Activated CD8-positive, alpha-beta T cell treated with anti-CD3 and anti-CD28 coated beads for 36 hours (primary cell): ENCODE measurements around the gene BABAM1. TPM values are rescaled to one million over a fixed set of nuclear protein-coding genes. Genes with fewer than 3 reads are reported as not detected.
A peak's percentile ranks its signal among the peaks of the same experiment; 100 is the strongest.

Source experiments
- ATAC-seq: fragments of 200-7000 bp; cut with Tn5 transposase; one replicate; pipeline ENCODE4 v1.10.0; 2021; ENCODE audit warnings: mild to moderate bottlenecking, moderate library complexity
- CTCF ChIA-PET: fragments of 350-600 bp; sonication (Branson Sonifier 250); formaldehyde crosslinking; loops from one replicate; lab custom pipeline; 2021; ENCODE audit warnings: antibody characterized with exemption; lab: Charles Lee
- POLR2A ChIA-PET: fragments of 350-600 bp; sonication (Branson Sonifier 250); formaldehyde crosslinking; loops from one replicate; lab custom pipeline; 2021; ENCODE audit warnings: antibody characterized with exemption; lab: Charles Lee
- DNase-seq: peaks from one replicate; pipeline ENCODE4 v3.0.0-alpha.2; 2020
- H3K27ac Mint-ChIP-seq: one replicate; pipeline ENCODE4 v1.8.0; 2021; ENCODE audit warnings: mild to moderate bottlenecking, mixed read lengths
- H3K27me3 Mint-ChIP-seq: one replicate; pipeline ENCODE4 v1.8.0; 2021; ENCODE audit warnings: mixed read lengths
- H3K36me3 Mint-ChIP-seq: one replicate; pipeline ENCODE4 v1.8.0; 2021; ENCODE audit warnings: low read depth, mixed read lengths
- H3K4me1 Mint-ChIP-seq: one replicate; pipeline ENCODE4 v1.8.0; 2021; ENCODE audit warnings: low read depth, mixed read lengths
- H3K4me3 Mint-ChIP-seq: one replicate; pipeline ENCODE4 v1.8.0; 2021; ENCODE audit warnings: mild to moderate bottlenecking, moderate library complexity, mixed read lengths
- H3K9me3 Mint-ChIP-seq: one replicate; pipeline ENCODE4 v1.8.0; 2021; ENCODE audit warnings: mixed read lengths
- intact Hi-C: fragments of 100-400 bp; cut with micrococcal nuclease; formaldehyde crosslinking; loops from one replicate; pipeline ENCODE4 v1.10.0; 2022
- total RNA-seq, 2 experiments: library from RNA; stranded (reverse); gene quantifications; one replicate each; pipeline ENCODE4 v1.2.3, GENCODE V29; 2021
- TF ChIP-seq, protein P1 (sequence below): fragments of 200-600 bp; IDR thresholded peaks from one replicate; pipeline ENCODE4 v1.8.0; 2022; ENCODE audit warnings: antibody characterized with exemption, mild to moderate bottlenecking

BABAM1 gene
- total RNA-seq, 2 experiments from 2014 or later, result 105 to 106 TPM

DNA sequence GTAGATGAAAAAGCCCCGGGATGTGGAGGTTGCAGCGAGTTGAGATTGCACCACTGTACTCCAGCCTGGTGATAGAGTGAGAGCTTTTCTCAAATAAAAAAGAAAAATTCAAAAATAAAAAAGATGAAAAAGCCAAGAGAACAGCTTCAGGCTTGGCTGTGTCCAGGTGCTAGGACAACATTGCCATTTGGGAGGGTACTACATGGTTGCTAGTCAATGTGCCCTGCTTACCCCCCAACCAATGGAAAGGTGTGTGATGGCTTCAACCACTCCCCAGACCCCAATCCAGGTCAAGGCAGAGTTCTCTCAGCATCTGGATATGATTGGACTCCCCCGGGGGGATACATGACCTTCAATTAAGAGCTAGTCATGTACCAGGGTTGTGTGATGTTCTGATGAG is 12.2 kb downstream of the BABAM1 start:
- TF ChIP-seq, protein P1, sequence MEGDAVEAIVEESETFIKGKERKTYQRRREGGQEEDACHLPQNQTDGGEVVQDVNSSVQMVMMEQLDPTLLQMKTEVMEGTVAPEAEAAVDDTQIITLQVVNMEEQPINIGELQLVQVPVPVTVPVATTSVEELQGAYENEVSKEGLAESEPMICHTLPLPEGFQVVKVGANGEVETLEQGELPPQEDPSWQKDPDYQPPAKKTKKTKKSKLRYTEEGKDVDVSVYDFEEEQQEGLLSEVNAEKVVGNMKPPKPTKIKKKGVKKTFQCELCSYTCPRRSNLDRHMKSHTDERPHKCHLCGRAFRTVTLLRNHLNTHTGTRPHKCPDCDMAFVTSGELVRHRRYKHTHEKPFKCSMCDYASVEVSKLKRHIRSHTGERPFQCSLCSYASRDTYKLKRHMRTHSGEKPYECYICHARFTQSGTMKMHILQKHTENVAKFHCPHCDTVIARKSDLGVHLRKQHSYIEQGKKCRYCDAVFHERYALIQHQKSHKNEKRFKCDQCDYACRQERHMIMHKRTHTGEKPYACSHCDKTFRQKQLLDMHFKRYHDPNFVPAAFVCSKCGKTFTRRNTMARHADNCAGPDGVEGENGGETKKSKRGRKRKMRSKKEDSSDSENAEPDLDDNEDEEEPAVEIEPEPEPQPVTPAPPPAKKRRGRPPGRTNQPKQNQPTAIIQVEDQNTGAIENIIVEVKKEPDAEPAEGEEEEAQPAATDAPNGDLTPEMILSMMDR, result no peak
- Mint-ChIP-seq H3K27ac (no peak overlapping the region), H3K36me3 (peaks cover 32% of the 10 kb centered on the region), H3K4me3 (no peak overlapping the region), H3K9me3 (no peaks in the 10 kb centered on the region), H3K27me3 (no peaks in the 10 kb centered on the region), H3K4me1 (peaks cover 6% of the 10 kb centered on the region)
- DNase-seq (no peak), ATAC-seq (no peak)
- intact Hi-C loops, result no loop called here
- POLR2A ChIA-PET, result interaction anchor here (0.5 to 5.6 kb wide), 6 partner anchors 13 to 154 kb away, joined by 3 to 41 read pairs (median 3); partner anchors contain the start of genes BABAM1, MVB12A and USHBP1
- CTCF ChIA-PET, result interaction anchor here (0.6 to 1.0 kb wide), 3 partner anchors 11 to 297 kb away, joined by 3 to 4 read pairs (median 3); no protein-coding TSS in a partner anchor

DNA sequence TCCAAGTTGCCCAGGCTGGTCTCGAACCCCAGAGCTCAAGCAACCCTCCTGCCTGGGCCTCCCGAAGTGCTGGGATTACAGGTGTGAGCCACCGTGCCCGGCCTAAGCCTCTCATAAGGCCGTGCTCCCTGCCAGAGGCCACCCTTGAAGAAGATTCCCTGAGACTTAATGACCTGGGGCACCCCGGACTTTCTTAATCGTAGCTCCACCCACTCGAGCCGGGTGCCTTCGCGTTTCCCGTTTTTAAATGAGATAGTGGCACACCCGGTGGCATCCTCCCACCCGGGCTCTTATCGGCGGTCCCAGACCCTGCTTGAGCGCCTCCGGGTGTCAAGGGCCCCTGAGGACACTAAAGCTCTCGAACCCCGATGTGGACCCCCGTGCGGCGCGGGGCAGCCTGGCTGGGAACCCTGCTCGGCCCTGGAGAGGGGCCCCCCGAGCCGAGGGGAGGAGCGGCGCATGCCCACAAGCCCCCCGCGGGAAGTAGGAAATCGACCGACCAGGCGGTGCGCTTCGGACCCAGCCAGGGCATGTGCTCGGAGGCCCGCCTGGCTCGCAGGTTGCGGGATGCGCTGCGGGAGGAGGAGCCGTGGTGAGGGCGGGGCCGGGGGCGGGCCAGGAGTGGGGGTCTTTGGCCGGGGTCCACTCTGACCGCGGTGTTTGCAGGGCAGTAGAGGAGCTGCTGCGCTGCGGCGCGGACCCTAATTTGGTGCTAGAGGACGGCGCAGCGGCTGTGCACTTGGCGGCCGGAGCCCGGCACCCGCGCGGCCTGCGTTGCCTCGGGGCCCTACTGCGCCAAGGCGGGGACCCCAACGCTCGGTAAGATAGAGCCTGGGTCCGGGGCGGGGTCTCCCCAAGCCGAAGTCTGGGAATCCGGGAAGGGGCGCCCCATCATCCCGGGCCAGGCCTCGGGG is 14.4 kb downstream of the BABAM1 start, which contains the start of gene ANKLE1:
TSS of gene ANKLE1 (plus strand) at position 511 of the 914 bp plus-strand sequence. CDS start at position 531, 20 bp downstream.
- intact Hi-C loops, result no loop called here
- Mint-ChIP-seq H3K36me3 (peaks cover 28% of the 10 kb centered on the region), H3K4me3 (peak within 1 kb of the TSS; percentile 86), H3K27me3 (no peaks in the 10 kb centered on the region), H3K4me1 (peaks cover 6% of the 10 kb centered on the region), H3K27ac (peak within 1 kb of the TSS; percentile 81), H3K9me3 (no peaks in the 10 kb centered on the region)
- peak; percentile 60 for ATAC-seq
- ChIA-PET CTCF (interaction anchor here (0.8 to 4.2 kb wide), 15 partner anchors 10 to 512 kb away, joined by 3 to 46 read pairs (median 6); partner anchors contain the start of genes ABHD8, BABAM1, MRPL34 and USE1), POLR2A (interaction anchor here (0.6 to 5.6 kb wide), 12 partner anchors 11 to 245 kb away, joined by 3 to 41 read pairs (median 4); partner anchors contain the start of genes BABAM1, DDA1, USE1 and USHBP1)
- peak; percentile 69 for DNase-seq
- TF ChIP-seq, protein P1, result no peak

DNA sequence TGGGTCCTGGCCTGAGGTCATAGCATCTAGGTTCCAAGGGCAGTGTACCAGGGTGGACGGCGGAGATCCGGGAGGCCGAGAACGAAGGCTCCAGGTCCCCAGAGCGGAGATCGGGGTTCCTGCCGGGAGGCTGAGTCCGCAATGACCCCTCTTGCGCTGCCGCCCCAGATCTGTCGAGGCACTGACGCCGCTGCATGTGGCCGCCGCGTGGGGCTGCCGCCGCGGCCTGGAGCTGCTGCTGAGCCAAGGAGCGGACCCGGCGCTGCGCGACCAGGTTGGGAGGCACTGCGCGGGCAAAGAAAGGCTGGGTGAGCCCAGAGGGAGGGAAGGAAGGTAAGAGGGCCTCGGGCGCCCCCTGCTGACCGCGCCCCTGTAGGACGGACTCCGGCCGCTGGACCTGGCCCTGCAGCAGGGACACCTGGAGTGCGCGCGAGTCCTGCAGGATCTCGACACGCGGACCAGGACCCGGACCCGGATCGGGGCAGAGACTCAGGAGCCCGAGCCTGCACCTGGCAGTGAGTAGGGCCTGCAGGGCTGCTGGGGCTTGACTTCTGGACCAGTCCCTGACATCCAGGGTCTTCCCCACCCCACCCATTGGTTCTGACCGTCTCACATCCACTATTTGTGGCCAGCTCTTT is 15.4 kb downstream of the BABAM1 start:
- no peaks in the 10 kb centered on the region for H3K27me3 Mint-ChIP-seq
- H3K9me3 Mint-ChIP-seq, result no peaks in the 10 kb centered on the region
- ATAC-seq (peak; percentile 93), DNase-seq (peak; percentile 91)
- intact Hi-C loops, result no loop called here
- peaks cover 26% of the 10 kb centered on the region for H3K36me3 Mint-ChIP-seq
- TF ChIP-seq, protein P1, result peak; percentile 99
- H3K4me3 Mint-ChIP-seq, result peak overlapping the region; percentile 86
- ChIA-PET POLR2A (interaction anchor here (0.7 to 5.6 kb wide), 6 partner anchors 10 to 116 kb away, joined by 3 to 41 read pairs (median 6); partner anchors contain the start of genes BABAM1, USE1 and USHBP1), CTCF (interaction anchor here (0.8 to 4.2 kb wide), 15 partner anchors 10 to 513 kb away, joined by 3 to 46 read pairs (median 6); partner anchors contain the start of genes ABHD8, BABAM1, MRPL34 and USE1)
- H3K27ac Mint-ChIP-seq, result peak overlapping the region; percentile 81
- peaks cover 6% of the 10 kb centered on the region for H3K4me1 Mint-ChIP-seq

DNA sequence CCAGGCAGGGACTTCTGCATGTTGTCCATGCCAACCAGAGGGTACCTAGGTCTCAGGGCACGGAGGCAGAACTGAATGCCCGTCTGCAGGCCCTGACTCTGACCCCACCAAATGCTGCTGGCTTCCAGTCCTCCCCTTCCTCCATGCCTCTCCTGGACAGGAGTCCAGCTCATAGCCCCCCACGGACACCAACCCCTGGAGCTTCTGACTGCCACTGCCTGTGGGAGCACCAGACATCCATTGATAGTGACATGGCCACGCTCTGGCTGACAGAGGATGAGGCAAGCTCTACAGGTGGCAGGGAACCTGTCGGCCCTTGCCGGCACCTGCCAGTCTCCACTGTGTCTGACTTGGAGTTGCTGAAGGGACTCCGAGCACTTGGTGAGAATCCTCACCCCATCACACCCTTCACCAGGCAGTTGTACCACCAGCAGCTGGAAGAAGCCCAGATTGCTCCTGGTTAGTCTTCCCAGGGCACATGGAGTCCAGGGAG is 16.3 kb downstream of the BABAM1 start:
- Mint-ChIP-seq H3K27ac (no peak overlapping the region), H3K36me3 (peaks cover 26% of the 10 kb centered on the region), H3K27me3 (no peaks in the 10 kb centered on the region), H3K9me3 (no peaks in the 10 kb centered on the region), H3K4me1 (peaks cover 6% of the 10 kb centered on the region), H3K4me3 (peak overlapping the region; percentile 86)
- POLR2A ChIA-PET, result interaction anchor here (4.9 to 5.6 kb wide), 2 partner anchors 9 to 18 kb away, joined by 36 to 41 read pairs; partner anchors contain the start of genes BABAM1 and USHBP1
- DNase-seq (no peak), ATAC-seq (no peak)
- TF ChIP-seq, protein P1, result no peak
- CTCF ChIA-PET, result interaction anchor here (0.7 to 4.2 kb wide), 13 partner anchors 9 to 103 kb away, joined by 3 to 46 read pairs (median 6); partner anchors contain the start of genes ABHD8, BABAM1, MRPL34 and USE1
- intact Hi-C loops, result no loop called here
